Vagina (tissue), 2 donors: Measurements from ENCODE around the gene EDARADD. TPM values are rescaled to one million over a fixed set of nuclear protein-coding genes. Genes with fewer than 3 reads are reported as not detected.

ENCODE experiments used
- DNase-seq, 2 donors: peaks; one replicate each; pipeline ENCODE4 v3.0.0-alpha.2; 2017; ENCODE audit errors: extremely low spot score in 2 of 2
- H3K27ac ChIP-seq: fragments of 200-600 bp; sonication (generic); one replicate; pipeline ENCODE4 v1.5.1; 2019
- H3K27me3 ChIP-seq: fragments of 200-600 bp; sonication (generic); one replicate; pipeline ENCODE4 v1.5.1; 2019
- H3K36me3 ChIP-seq, 2 donors: fragments of 200-600 bp; sonication (generic); one replicate each; pipeline ENCODE4 v1.5.1; 2017 to 2019
- H3K4me1 ChIP-seq: fragments of 200-600 bp; sonication (generic); one replicate; pipeline ENCODE4 v1.5.1; 2019
- H3K4me3 ChIP-seq, 2 donors: fragments of 200-600 bp; sonication (generic); 1 replicate in 1 of 2; 2 replicates in 1 of 2; pipeline ENCODE4 v1.5.1; 2016 to 2019
- H3K9me3 ChIP-seq: fragments of 200-600 bp; sonication (generic); one replicate; pipeline ENCODE4 v1.5.1; 2019
- CTCF ChIP-seq, 3 experiments: fragments of 450-650 bp in 2 of 3; fragments of 200-600 bp in 1 of 3; sonication (generic) in 1 of 3; IDR thresholded peaks; one replicate each; pipeline ENCODE4 v1.5.1; 2017 to 2019; ENCODE audit warnings: antibody characterized with exemption in 3 of 3, mild to moderate bottlenecking in 2 of 3, moderate library complexity in 2 of 3
- POLR2A ChIP-seq, 2 donors: fragments of 450-650 bp; IDR thresholded peaks; one replicate each; pipeline ENCODE4 v1.6.1; 2017; ENCODE audit warnings: antibody characterized with exemption in 2 of 2, mild to moderate bottlenecking in 2 of 2, moderate library complexity in 2 of 2
- POLR2AphosphoS5 ChIP-seq, 2 donors: sonication (generic); formaldehyde crosslinking; IDR thresholded peaks; one replicate each; pipeline ENCODE4 v1.9.0; 2017; ENCODE audit warnings: antibody characterized with exemption in 2 of 2, mild to moderate bottlenecking in 2 of 2, low read depth in 1 of 2; ENCODE audit not compliant: insufficient read depth in 1 of 2
- intact Hi-C: fragments of 100-400 bp; cut with DNase I; formaldehyde crosslinking; loops from one replicate; pipeline ENCODE4 v1.15.1; 2023
- total RNA-seq: library from RNA; depleted of rRNA; stranded (reverse); fragments of >200 nt; gene quantifications from one replicate; pipeline ENCODE4 v1.2.3, GENCODE V29; 2016

EDARADD gene
- total RNA-seq, 1 donor from 2014 or later = 1.2 TPM

GRCh38 chr1:236398538-236398937 lies 4.5 kb downstream of the EDARADD start:
- Histone ChIP-seq H3K27ac (no peak overlapping the region), H3K4me3 (no peak overlapping the region), H3K27me3 (no peaks in the 10 kb centered on the region), H3K4me1 (peaks cover 8% of the 10 kb centered on the region), H3K9me3 (no peaks in the 10 kb centered on the region), H3K36me3 (no peaks in the 10 kb centered on the region)
- intact Hi-C loops = no loop called here
- peak in 1 of 2 donors; percentile 70 for DNase-seq
- TF ChIP-seq POLR2AphosphoS5 (IDR thresholded peaks at IDR 0.05; ENCODE audit: insufficient read depth in 1 of 2, low read depth in 1 of 2) (no peak), POLR2A (IDR thresholded peaks at IDR 0.05) (no peak), CTCF (IDR thresholded peaks at IDR 0.05) (no peak)

GRCh38 chr1:236400061-236400603 lies 6.0 kb downstream of the EDARADD start:
- TF ChIP-seq POLR2AphosphoS5 (IDR thresholded peaks at IDR 0.05; ENCODE audit: insufficient read depth in 1 of 2, low read depth in 1 of 2) (no peak), CTCF (IDR thresholded peaks at IDR 0.05) (no peak), POLR2A (IDR thresholded peaks at IDR 0.05) (no peak)
- Histone ChIP-seq H3K4me3 (no peak overlapping the region), H3K36me3 (no peaks in the 10 kb centered on the region), H3K9me3 (no peaks in the 10 kb centered on the region), H3K4me1 (peaks cover 8% of the 10 kb centered on the region), H3K27me3 (no peaks in the 10 kb centered on the region), H3K27ac (no peak overlapping the region)
- intact Hi-C loops = no loop called here
- peak in 1 of 2 donors; percentile 67 for DNase-seq

GRCh38 chr1:236401698-236402097 lies 7.6 kb downstream of the EDARADD start:
- Histone ChIP-seq H3K4me1 (no peaks in the 10 kb centered on the region), H3K36me3 (no peaks in the 10 kb centered on the region), H3K27me3 (no peaks in the 10 kb centered on the region), H3K4me3 (no peak overlapping the region), H3K9me3 (no peaks in the 10 kb centered on the region), H3K27ac (no peak overlapping the region)
- intact Hi-C loops = no loop called here
- TF ChIP-seq POLR2A (IDR thresholded peaks at IDR 0.05) (no peak), POLR2AphosphoS5 (IDR thresholded peaks at IDR 0.05; ENCODE audit: insufficient read depth in 1 of 2, low read depth in 1 of 2) (no peak)
- no peak for DNase-seq

GRCh38 chr1:236403905-236404696 lies 10.0 kb downstream of the EDARADD start:
- H3K27me3 ChIP-seq = no peaks in the 10 kb centered on the region
- H3K27ac ChIP-seq = no peak overlapping the region
- H3K9me3 ChIP-seq = no peaks in the 10 kb centered on the region

GRCh38 chr1:236407059-236407458 lies 13.0 kb downstream of the EDARADD start:
- H3K4me1 ChIP-seq = no peaks in the 10 kb centered on the region
- H3K9me3 ChIP-seq = no peaks in the 10 kb centered on the region
- H3K27me3 ChIP-seq = no peaks in the 10 kb centered on the region
- H3K27ac ChIP-seq = no peak overlapping the region
- no peak overlapping the region for H3K4me3 ChIP-seq
- H3K36me3 ChIP-seq = no peaks in the 10 kb centered on the region
- intact Hi-C loops = no loop called here
- no peak for DNase-seq
- no peak for TF ChIP-seq POLR2AphosphoS5 (IDR thresholded peaks at IDR 0.05; ENCODE audit: insufficient read depth in 1 of 2, low read depth in 1 of 2)

More at GRCh38 chr1:236403905-236404696, 10.0 kb downstream of the EDARADD start:
- H3K4me1 ChIP-seq = no peaks in the 10 kb centered on the region
- DNase-seq = peak in 1 of 2 donors; percentile 40
- no peak for TF ChIP-seq POLR2A (IDR thresholded peaks at IDR 0.05)
- no peak for TF ChIP-seq CTCF (IDR thresholded peaks at IDR 0.05)
- TF ChIP-seq POLR2AphosphoS5 (IDR thresholded peaks at IDR 0.05; ENCODE audit: insufficient read depth in 1 of 2, low read depth in 1 of 2) = no peak
- intact Hi-C loops = no loop called here
- no peaks in the 10 kb centered on the region for H3K36me3 ChIP-seq
- H3K4me3 ChIP-seq = no peak overlapping the region

- intact Hi-C loops = no loop called here
- H3K27me3 ChIP-seq = no peaks in the 10 kb centered on the region
- no peaks in the 10 kb centered on the region for H3K9me3 ChIP-seq
- TF ChIP-seq CTCF (IDR thresholded peaks at IDR 0.05) (no peak), POLR2A (IDR thresholded peaks at IDR 0.05) (no peak), POLR2AphosphoS5 (IDR thresholded peaks at IDR 0.05; ENCODE audit: insufficient read depth in 1 of 2, low read depth in 1 of 2) (no peak)
- H3K27ac ChIP-seq = no peak overlapping the region
- no peak overlapping the region for H3K4me3 ChIP-seq
- no peak for DNase-seq
- no peaks in the 10 kb centered on the region for H3K36me3 ChIP-seq
- no peaks in the 10 kb centered on the region for H3K4me1 ChIP-seq
These were observed 19.6 kb downstream of the EDARADD start for GRCh38 chr1:236413688-236414087.
